ENCODE measurements around the gene TSPYL4.

The TSPYL4 gene

GRCh38 chr6:116254297-116255056 is 602 bp upstream of the TSPYL4 start:
- no peaks in the 10 kb centered on the region for H3K9me3 ChIP-seq (ENCODE audit: control insufficient read depth in 2 of 2, low read length in 2 of 2)
- H3K27ac ChIP-seq (ENCODE audit: low read length), result peak overlapping the region; percentile 90
- H3K4me1 ChIP-seq (ENCODE audit: control insufficient read depth, insufficient read depth, low read length), result peaks cover 30% of the 10 kb centered on the region
- H3K27me3 ChIP-seq (ENCODE audit: control insufficient read depth in 1 of 2, insufficient read depth in 2 of 2, low read length in 2 of 2), result no peaks in the 10 kb centered on the region
- H3K9ac ChIP-seq (ENCODE audit: low read length in 2 of 2), result peak overlapping the region; percentile 91 to 96
- no peaks in the 10 kb centered on the region for H3K36me3 ChIP-seq (ENCODE audit: control insufficient read depth in 2 of 2, insufficient read depth in 2 of 2, low read length in 2 of 2)
- peak overlapping the region; percentile 96 to 97 for H3K4me3 ChIP-seq (ENCODE audit: low read length in 2 of 2)

DNA sequence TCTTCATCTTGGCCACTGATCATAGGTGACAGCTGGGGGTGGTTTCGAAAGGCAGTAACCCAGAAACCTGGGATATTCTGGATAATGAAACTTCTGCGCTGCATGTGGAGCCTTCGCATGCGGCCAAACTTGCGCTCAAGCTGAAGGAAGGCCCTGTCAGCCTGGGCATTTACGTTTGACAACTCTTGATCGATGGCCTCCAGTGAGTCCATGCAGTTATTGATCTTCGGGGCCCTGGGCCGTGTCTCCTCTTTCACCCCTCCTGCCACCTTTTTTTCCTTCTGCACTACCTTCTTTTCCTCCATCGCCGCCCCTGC is 729 bp downstream of the TSPYL4 start:
- H3K9me3 ChIP-seq (ENCODE audit: control insufficient read depth in 2 of 2, low read length in 2 of 2), result no peaks in the 10 kb centered on the region
- no peaks in the 10 kb centered on the region for H3K27me3 ChIP-seq (ENCODE audit: control insufficient read depth in 1 of 2, insufficient read depth in 2 of 2, low read length in 2 of 2)
- peak overlapping the region; percentile 91 to 96 for H3K9ac ChIP-seq (ENCODE audit: low read length in 2 of 2)
- H3K27ac ChIP-seq (ENCODE audit: low read length), result peak overlapping the region; percentile 90
- peaks cover 30% of the 10 kb centered on the region for H3K4me1 ChIP-seq (ENCODE audit: control insufficient read depth, insufficient read depth, low read length)
- H3K36me3 ChIP-seq (ENCODE audit: control insufficient read depth in 2 of 2, insufficient read depth in 2 of 2, low read length in 2 of 2), result no peaks in the 10 kb centered on the region
- H3K4me3 ChIP-seq (ENCODE audit: low read length in 2 of 2), result peak overlapping the region; percentile 96 to 97

- no peaks in the 10 kb centered on the region for H3K36me3 ChIP-seq (ENCODE audit: control insufficient read depth in 2 of 2, insufficient read depth in 2 of 2, low read length in 2 of 2)
- peaks cover 30% of the 10 kb centered on the region for H3K4me1 ChIP-seq (ENCODE audit: control insufficient read depth, insufficient read depth, low read length)
- no peak overlapping the region for H3K9ac ChIP-seq (ENCODE audit: low read length in 2 of 2)
- no peaks in the 10 kb centered on the region for H3K9me3 ChIP-seq (ENCODE audit: control insufficient read depth in 2 of 2, low read length in 2 of 2)
- H3K27me3 ChIP-seq (ENCODE audit: control insufficient read depth in 1 of 2, insufficient read depth in 2 of 2, low read length in 2 of 2), result no peaks in the 10 kb centered on the region
- no peak overlapping the region for H3K27ac ChIP-seq (ENCODE audit: low read length)
- H3K4me3 ChIP-seq (ENCODE audit: low read length in 2 of 2), result peak overlapping the region; percentile 96 to 97
Observed at GRCh38 chr6:116251568-116252384, 2.1 kb downstream of the TSPYL4 start.

GRCh38 chr6:116248577-116248976 is 5.3 kb downstream of the TSPYL4 start:
- no peak overlapping the region for H3K9ac ChIP-seq (ENCODE audit: low read length in 2 of 2)
- H3K9me3 ChIP-seq (ENCODE audit: control insufficient read depth in 2 of 2, low read length in 2 of 2), result no peaks in the 10 kb centered on the region
- H3K4me3 ChIP-seq (ENCODE audit: low read length in 2 of 2), result no peak overlapping the region
- H3K27me3 ChIP-seq (ENCODE audit: control insufficient read depth in 1 of 2, insufficient read depth in 2 of 2, low read length in 2 of 2), result no peaks in the 10 kb centered on the region
- no peak overlapping the region for H3K27ac ChIP-seq (ENCODE audit: low read length)
- peaks cover 27% of the 10 kb centered on the region for H3K4me1 ChIP-seq (ENCODE audit: control insufficient read depth, insufficient read depth, low read length)
- H3K36me3 ChIP-seq (ENCODE audit: control insufficient read depth in 2 of 2, insufficient read depth in 2 of 2, low read length in 2 of 2), result peaks cover 0 to 2% of the 10 kb centered on the region in 2 donors

- Histone ChIP-seq H3K4me1 (ENCODE audit: control insufficient read depth, insufficient read depth, low read length) (peaks cover 17% of the 10 kb centered on the region), H3K36me3 (ENCODE audit: control insufficient read depth in 2 of 2, insufficient read depth in 2 of 2, low read length in 2 of 2) (peaks cover 0 to 2% of the 10 kb centered on the region in 2 donors)
Observed at GRCh38 chr6:116247285-116247684, 6.6 kb downstream of the TSPYL4 start.

DNA sequence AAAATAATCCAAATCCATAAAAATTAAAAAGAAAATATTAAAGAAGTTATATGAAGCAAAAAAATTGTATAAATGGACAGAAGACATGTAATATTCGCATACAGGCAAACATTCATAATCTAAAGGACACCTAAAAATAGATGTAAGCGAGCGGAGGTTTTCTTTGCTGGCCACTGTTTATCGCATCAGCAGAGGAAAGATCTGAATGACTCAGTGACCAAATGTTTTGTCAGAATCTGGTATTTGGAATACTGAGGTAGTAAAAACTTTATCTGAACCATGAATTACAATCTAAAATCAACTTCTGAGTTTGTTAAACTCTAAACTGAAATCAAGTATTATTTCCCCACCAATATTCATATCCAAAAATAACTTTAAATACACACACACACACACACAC is 7.8 kb downstream of the TSPYL4 start:
- Histone ChIP-seq H3K27me3 (ENCODE audit: control insufficient read depth in 1 of 2, insufficient read depth in 2 of 2, low read length in 2 of 2) (no peaks in the 10 kb centered on the region), H3K4me3 (ENCODE audit: low read length in 2 of 2) (no peak overlapping the region), H3K27ac (ENCODE audit: low read length) (no peak overlapping the region), H3K9ac (ENCODE audit: low read length in 2 of 2) (no peak overlapping the region), H3K4me1 (ENCODE audit: control insufficient read depth, insufficient read depth, low read length) (peaks cover 7% of the 10 kb centered on the region), H3K36me3 (ENCODE audit: control insufficient read depth in 2 of 2, insufficient read depth in 2 of 2, low read length in 2 of 2) (peaks cover 0 to 2% of the 10 kb centered on the region in 2 donors), H3K9me3 (ENCODE audit: control insufficient read depth in 2 of 2, low read length in 2 of 2) (no peaks in the 10 kb centered on the region)

More at GRCh38 chr6:116247285-116247684, 6.6 kb downstream of the TSPYL4 start:
- no peak overlapping the region for H3K27ac ChIP-seq (ENCODE audit: low read length)
- H3K9me3 ChIP-seq (ENCODE audit: control insufficient read depth in 2 of 2, low read length in 2 of 2), result no peaks in the 10 kb centered on the region
- no peak overlapping the region for H3K9ac ChIP-seq (ENCODE audit: low read length in 2 of 2)
- no peaks in the 10 kb centered on the region for H3K27me3 ChIP-seq (ENCODE audit: control insufficient read depth in 1 of 2, insufficient read depth in 2 of 2, low read length in 2 of 2)
- H3K4me3 ChIP-seq (ENCODE audit: low read length in 2 of 2), result no peak overlapping the region

GRCh38 chr6:116244284-116244683 is 9.6 kb downstream of the TSPYL4 start:
- no peak overlapping the region for H3K27ac ChIP-seq (ENCODE audit: low read length)
- no peak overlapping the region for H3K9ac ChIP-seq (ENCODE audit: low read length in 2 of 2)
- H3K36me3 ChIP-seq (ENCODE audit: control insufficient read depth in 2 of 2, insufficient read depth in 2 of 2, low read length in 2 of 2), result peaks cover 0 to 4% of the 10 kb centered on the region in 2 donors

DNA sequence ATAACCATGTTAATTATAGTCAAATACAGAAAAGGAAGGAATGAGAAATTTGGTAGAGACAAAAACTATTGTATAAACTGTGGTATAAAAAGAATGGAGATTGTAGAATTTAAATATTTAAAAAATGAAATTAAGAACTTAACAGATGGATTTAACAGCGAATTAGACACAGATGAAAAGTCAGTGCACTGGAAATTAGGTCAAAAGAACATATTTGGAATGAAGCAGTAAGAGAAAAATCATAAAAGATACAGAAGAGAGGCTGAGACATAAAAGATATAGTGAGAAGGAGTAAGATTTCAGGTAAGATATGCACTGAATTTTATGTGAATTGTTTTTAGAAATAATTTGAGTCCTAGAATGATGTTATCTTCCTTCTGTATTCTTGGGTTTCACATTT is 14.0 kb downstream of the TSPYL4 start:
- Histone ChIP-seq H3K9ac (ENCODE audit: low read length in 2 of 2) (no peak overlapping the region), H3K27me3 (ENCODE audit: control insufficient read depth in 1 of 2, insufficient read depth in 2 of 2, low read length in 2 of 2) (no peaks in the 10 kb centered on the region), H3K4me1 (ENCODE audit: control insufficient read depth, insufficient read depth, low read length) (no peaks in the 10 kb centered on the region), H3K36me3 (ENCODE audit: control insufficient read depth in 2 of 2, insufficient read depth in 2 of 2, low read length in 2 of 2) (peaks cover 0 to 6% of the 10 kb centered on the region in 2 donors), H3K9me3 (ENCODE audit: control insufficient read depth in 2 of 2, low read length in 2 of 2) (no peaks in the 10 kb centered on the region), H3K4me3 (ENCODE audit: low read length in 2 of 2) (no peak overlapping the region), H3K27ac (ENCODE audit: low read length) (no peak overlapping the region)

More at GRCh38 chr6:116244284-116244683, 9.6 kb downstream of the TSPYL4 start:
- Histone ChIP-seq H3K27me3 (ENCODE audit: control insufficient read depth in 1 of 2, insufficient read depth in 2 of 2, low read length in 2 of 2) (no peaks in the 10 kb centered on the region), H3K4me3 (ENCODE audit: low read length in 2 of 2) (no peak overlapping the region), H3K4me1 (ENCODE audit: control insufficient read depth, insufficient read depth, low read length) (no peaks in the 10 kb centered on the region), H3K9me3 (ENCODE audit: control insufficient read depth in 2 of 2, low read length in 2 of 2) (no peaks in the 10 kb centered on the region)

DNA sequence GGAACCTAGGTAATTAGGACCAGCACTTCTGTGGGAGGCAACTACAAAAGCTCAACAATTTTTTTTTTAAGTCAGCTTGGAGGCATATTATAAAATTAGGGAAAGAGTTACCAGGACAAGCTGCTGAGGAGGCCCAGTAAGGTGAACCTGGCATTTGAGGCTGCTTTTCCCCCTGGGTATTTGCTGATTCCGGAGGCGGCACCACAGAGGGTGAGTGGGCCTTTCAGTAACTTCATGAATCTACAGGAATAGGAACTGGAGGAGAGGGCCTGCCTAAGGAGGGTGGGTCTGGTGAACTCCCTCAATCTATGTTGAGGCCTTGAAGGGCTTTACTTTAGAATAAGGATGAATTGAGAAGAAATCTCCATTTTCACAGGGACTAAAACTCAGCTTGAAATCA is 14.6 kb downstream of the TSPYL4 start:
- no peaks in the 10 kb centered on the region for H3K9me3 ChIP-seq (ENCODE audit: control insufficient read depth in 2 of 2, low read length in 2 of 2)
- H3K27me3 ChIP-seq (ENCODE audit: control insufficient read depth in 1 of 2, insufficient read depth in 2 of 2, low read length in 2 of 2), result no peaks in the 10 kb centered on the region
- no peak overlapping the region for H3K4me3 ChIP-seq (ENCODE audit: low read length in 2 of 2)
- H3K36me3 ChIP-seq (ENCODE audit: control insufficient read depth in 2 of 2, insufficient read depth in 2 of 2, low read length in 2 of 2), result peaks cover 0 to 6% of the 10 kb centered on the region in 2 donors
- no peaks in the 10 kb centered on the region for H3K4me1 ChIP-seq (ENCODE audit: control insufficient read depth, insufficient read depth, low read length)
- H3K27ac ChIP-seq (ENCODE audit: low read length), result no peak overlapping the region
- H3K9ac ChIP-seq (ENCODE audit: low read length in 2 of 2), result no peak overlapping the region

DNA sequence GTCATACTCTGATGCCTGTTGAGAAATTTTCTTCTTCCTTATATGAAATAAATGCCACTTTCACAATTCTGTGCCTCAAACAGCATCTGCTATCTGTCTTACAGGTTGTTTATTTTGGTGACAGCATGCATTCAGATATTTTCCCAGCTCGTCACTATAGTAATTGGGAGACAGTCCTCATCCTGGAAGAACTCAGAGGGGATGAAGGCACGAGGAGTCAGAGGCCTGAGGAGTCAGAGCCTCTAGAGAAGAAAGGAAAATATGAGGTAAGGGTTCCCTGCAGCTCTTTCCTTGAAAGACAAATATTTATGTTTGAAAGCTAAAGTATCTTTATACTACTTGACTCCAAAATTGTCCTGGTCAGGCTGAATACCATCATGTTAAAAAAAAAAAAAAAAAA is 15.8 kb downstream of the TSPYL4 start:
- no peaks in the 10 kb centered on the region for H3K9me3 ChIP-seq (ENCODE audit: control insufficient read depth in 2 of 2, low read length in 2 of 2)
- H3K36me3 ChIP-seq (ENCODE audit: control insufficient read depth in 2 of 2, insufficient read depth in 2 of 2, low read length in 2 of 2), result peaks cover 0 to 6% of the 10 kb centered on the region in 2 donors
- no peaks in the 10 kb centered on the region for H3K27me3 ChIP-seq (ENCODE audit: control insufficient read depth in 1 of 2, insufficient read depth in 2 of 2, low read length in 2 of 2)
- H3K4me3 ChIP-seq (ENCODE audit: low read length in 2 of 2), result no peak overlapping the region
- H3K27ac ChIP-seq (ENCODE audit: low read length), result no peak overlapping the region
- no peak overlapping the region for H3K9ac ChIP-seq (ENCODE audit: low read length in 2 of 2)
- H3K4me1 ChIP-seq (ENCODE audit: control insufficient read depth, insufficient read depth, low read length), result no peaks in the 10 kb centered on the region

DNA sequence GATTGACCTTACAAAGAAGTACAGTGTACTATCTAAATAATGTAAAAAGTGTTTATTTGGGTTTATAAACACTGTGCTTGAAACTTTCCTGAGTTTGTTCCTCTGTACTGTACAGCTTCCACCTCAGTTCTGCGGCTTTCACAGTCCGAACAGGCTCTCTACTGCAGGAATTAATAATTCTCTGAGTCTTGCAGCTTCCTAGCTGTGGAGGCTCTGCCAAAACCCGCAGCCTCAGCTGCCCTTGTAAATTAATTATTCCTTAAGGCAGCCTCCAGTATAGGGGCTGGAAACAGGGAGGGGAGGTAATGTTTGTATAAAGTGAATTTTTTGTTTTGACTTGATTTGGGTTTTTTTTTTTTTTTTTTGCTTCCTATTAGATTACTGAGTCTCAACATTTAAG is 19.2 kb downstream of the TSPYL4 start:
- peaks cover 0 to 6% of the 10 kb centered on the region in 2 donors for H3K36me3 ChIP-seq (ENCODE audit: control insufficient read depth in 2 of 2, insufficient read depth in 2 of 2, low read length in 2 of 2)
- H3K27me3 ChIP-seq (ENCODE audit: control insufficient read depth in 1 of 2, insufficient read depth in 2 of 2, low read length in 2 of 2), result no peaks in the 10 kb centered on the region
- no peak overlapping the region for H3K4me3 ChIP-seq (ENCODE audit: low read length in 2 of 2)
- H3K4me1 ChIP-seq (ENCODE audit: control insufficient read depth, insufficient read depth, low read length), result no peaks in the 10 kb centered on the region
- H3K9ac ChIP-seq (ENCODE audit: low read length in 2 of 2), result no peak overlapping the region
- no peaks in the 10 kb centered on the region for H3K9me3 ChIP-seq (ENCODE audit: control insufficient read depth in 2 of 2, low read length in 2 of 2)
- no peak overlapping the region for H3K27ac ChIP-seq (ENCODE audit: low read length)

All from stomach smooth muscle (tissue), 2 donors.